Endodermal cell (in vitro differentiated cells): ENCODE measurements around the gene TUBB. TPM values are rescaled to one million over a fixed set of nuclear protein-coding genes. Genes with fewer than 3 reads are reported as not detected.
"Not testable (repeated sequence)": the region's sequence is repeated elsewhere in the genome, so short reads cannot be mapped to it uniquely, and the experiment has no call there.

ENCODE experiments used
- DNase-seq: peaks from one replicate; pipeline ENCODE4 v3.0.0-alpha.2; 2017
- H3K27ac ChIP-seq: 2 replicates; pipeline ENCODE4 v1.5.1; 2013; ENCODE audit warnings: mild to moderate bottlenecking, low read depth, low read length, moderate library complexity
- H3K27me3 ChIP-seq: 2 replicates; pipeline ENCODE4 v1.6.1; 2013; ENCODE audit warnings: mild to moderate bottlenecking, low read length, moderate library complexity; ENCODE audit not compliant: insufficient read depth, control insufficient read depth, poor library complexity, severe bottlenecking
- H3K36me3 ChIP-seq: 2 replicates; pipeline ENCODE4 v1.7.0; 2013; ENCODE audit warnings: mild to moderate bottlenecking, low read length, moderate library complexity; ENCODE audit not compliant: control insufficient read depth, insufficient read depth
- H3K4me1 ChIP-seq: one replicate; pipeline ENCODE4 v1.7.0; 2013; ENCODE audit warnings: low read length; ENCODE audit not compliant: control insufficient read depth, insufficient read depth
- H3K4me3 ChIP-seq: 2 replicates; pipeline ENCODE4 v1.5.1; 2013; ENCODE audit warnings: mild to moderate bottlenecking, low read length, moderate library complexity
- H3K9ac ChIP-seq: 2 replicates; pipeline ENCODE4 v1.6.1; 2013; ENCODE audit warnings: mild to moderate bottlenecking, low read length, moderate library complexity; ENCODE audit not compliant: poor library complexity, severe bottlenecking; ENCODE audit errors: extremely low read depth
- H3K9me3 ChIP-seq: 2 replicates; pipeline ENCODE4 v1.6.1; 2013; ENCODE audit warnings: mild to moderate bottlenecking, low read length, moderate library complexity; ENCODE audit not compliant: control insufficient read depth
- H3K27ac Mint-ChIP-seq: 2 replicates; pipeline ENCODE4 v1.8.0; 2020; ENCODE audit warnings: mixed read lengths
- H3K27me3 Mint-ChIP-seq: 2 replicates; pipeline ENCODE4 v1.8.0; 2021; ENCODE audit warnings: mild to moderate bottlenecking, mixed read lengths; ENCODE audit not compliant: insufficient read depth
- H3K36me3 Mint-ChIP-seq: 2 replicates; pipeline ENCODE4 v1.8.0; 2020; ENCODE audit warnings: low read depth, mixed read lengths
- H3K4me1 Mint-ChIP-seq: 2 replicates; pipeline ENCODE4 v1.8.0; 2020; ENCODE audit warnings: mixed read lengths
- H3K4me3 Mint-ChIP-seq: 2 replicates; pipeline ENCODE4 v1.8.0; 2020; ENCODE audit warnings: mild to moderate bottlenecking, moderate library complexity, mixed read lengths
- H3K9me3 Mint-ChIP-seq: 2 replicates; pipeline ENCODE4 v1.8.0; 2020; ENCODE audit warnings: mild to moderate bottlenecking, mixed read lengths
- CTCF ChIP-seq: fragments of 200-600 bp; sonication (generic); conservative IDR thresholded peaks from 2 replicates; pipeline ENCODE4 v1.5.0; 2021; ENCODE audit warnings: antibody characterized with exemption, mild to moderate bottlenecking
- WGBS, 2 experiments: methylation state at CpG; one replicate each; pipeline versions ENCODE4 v1.1.5 to v1.1.7; 2013; ENCODE audit warnings: missing lambda C conversion rate in 2 of 2, mixed read lengths in 1 of 2; ENCODE audit not compliant: insufficient coverage in 1 of 2, insufficient read length in 1 of 2; 5-methylcytosine and 5-hydroxymethylcytosine counted together
- total RNA-seq, 2 donors: library from RNA; stranded (reverse); fragmentation: NEBNext Ultra II Directional in 1 of 2; extraction: Animal tissue kit (Norgen Biotek cat#: 25700) in 1 of 2; gene quantifications; 2 replicates in 1 of 2; 3 replicates in 1 of 2; pipeline ENCODE4 v1.2.1, GENCODE V29; 2021

Gene TUBB
- total RNA-seq, 2 donors from 2014 or later, result 1,504 to 1,815 TPM

- Mint-ChIP-seq H3K9me3 (peaks cover 2% of the 10 kb centered on the region), H3K27ac (peak overlapping the region; percentile 62), H3K36me3 (no peaks in the 10 kb centered on the region), H3K27me3 (no peaks in the 10 kb centered on the region), H3K4me1 (peaks cover 49% of the 10 kb centered on the region), H3K4me3 (no peak overlapping the region)
- WGBS, 2 experiments, result 93 to 96% methylated on average over 2 to 3 of the region's 4 CpGs
- no peak overlapping the region for H3K27ac ChIP-seq
- H3K36me3 ChIP-seq, result no peaks in the 10 kb centered on the region
- H3K4me1 ChIP-seq, result peaks cover 11% of the 10 kb centered on the region
- no peak overlapping the region for H3K4me3 ChIP-seq
- H3K9ac ChIP-seq, result no peak overlapping the region
- no peak for DNase-seq
- no peaks in the 10 kb centered on the region for H3K27me3 ChIP-seq
- TF ChIP-seq CTCF, result no peak
- no peaks in the 10 kb centered on the region for H3K9me3 ChIP-seq
Measured at GRCh38 chr6:30761791-30762429, 41.8 kb downstream of the TUBB start.

GRCh38 chr6:30763155-30763617, 43.0 kb downstream of the TUBB start:
- WGBS, 2 experiments, result 70% methylated on average over 1 of the region's 1 CpG; no CpG with 5 or more reads in 1 of the 2 experiments
- H3K9me3 ChIP-seq, result no peaks in the 10 kb centered on the region
- Mint-ChIP-seq H3K27ac (peak overlapping the region; percentile 93), H3K36me3 (no peaks in the 10 kb centered on the region), H3K9me3 (peaks cover 2% of the 10 kb centered on the region), H3K27me3 (no peaks in the 10 kb centered on the region), H3K4me3 (peak overlapping the region; percentile 30), H3K4me1 (peaks cover 46% of the 10 kb centered on the region)
- H3K4me1 ChIP-seq, result peaks cover 7% of the 10 kb centered on the region
- peak overlapping the region; percentile 91 for H3K27ac ChIP-seq
- no peak for DNase-seq
- H3K27me3 ChIP-seq, result no peaks in the 10 kb centered on the region
- peak overlapping the region; percentile 70 for H3K9ac ChIP-seq
- H3K4me3 ChIP-seq, result peak overlapping the region; percentile 62
- no peaks in the 10 kb centered on the region for H3K36me3 ChIP-seq
- no peak for TF ChIP-seq CTCF

- Mint-ChIP-seq H3K4me3 (peak overlapping the region; percentile 30), H3K27ac (peak overlapping the region; percentile 93), H3K9me3 (peaks cover 2% of the 10 kb centered on the region), H3K36me3 (no peaks in the 10 kb centered on the region), H3K27me3 (no peaks in the 10 kb centered on the region), H3K4me1 (peaks cover 48% of the 10 kb centered on the region)
- Histone ChIP-seq H3K9me3 (no peaks in the 10 kb centered on the region), H3K4me3 (peak overlapping the region; percentile 62), H3K36me3 (no peaks in the 10 kb centered on the region), H3K27ac (peak overlapping the region; percentile 91), H3K27me3 (no peaks in the 10 kb centered on the region), H3K9ac (peak overlapping the region; percentile 70), H3K4me1 (peaks cover 7% of the 10 kb centered on the region)
- DNase-seq, result peak; percentile 90
- 9 to 10% methylated on average over 6 to 8 of the region's 8 CpGs for WGBS, 2 experiments
- TF ChIP-seq CTCF, result peak; percentile 19
Measured at GRCh38 chr6:30763618-30764489, 43.7 kb downstream of the TUBB start.

- H3K36me3 Mint-ChIP-seq, H3K9me3 Mint-ChIP-seq, H3K27me3 Mint-ChIP-seq, H3K27me3 ChIP-seq, H3K9me3 ChIP-seq, H3K36me3 ChIP-seq: not testable (repeated sequence)
- 8 to 14% methylated on average over 8 to 13 of the region's 13 CpGs for WGBS, 2 experiments
- peak; percentile 88 for DNase-seq
- Mint-ChIP-seq H3K4me1 (peaks cover 50% of the 10 kb centered on the region), H3K27ac (peak overlapping the region; percentile 93), H3K4me3 (peak overlapping the region; percentile 30)
- peak overlapping the region; percentile 38 for H3K4me3 ChIP-seq
- H3K27ac ChIP-seq, result peak overlapping the region; percentile 91
- peaks cover 13% of the 10 kb centered on the region for H3K4me1 ChIP-seq
- H3K9ac ChIP-seq, result peak overlapping the region; percentile 70
Measured at GRCh38 chr6:30764490-30765043, 44.4 kb downstream of the TUBB start.
